CD4-positive, alpha-beta T cell treated with Interleukin-10 for 1 hour (primary cell): ENCODE data around the gene EIF2AK3.
"Not testable (repeated sequence)": the region's sequence is repeated elsewhere in the genome, so short reads cannot be mapped to it uniquely, and the experiment has no call there.

Experiments
- DNase-seq: peaks from one replicate; pipeline ENCODE4 v3.0.0-alpha.2; 2020

The EIF2AK3 gene

DNA sequence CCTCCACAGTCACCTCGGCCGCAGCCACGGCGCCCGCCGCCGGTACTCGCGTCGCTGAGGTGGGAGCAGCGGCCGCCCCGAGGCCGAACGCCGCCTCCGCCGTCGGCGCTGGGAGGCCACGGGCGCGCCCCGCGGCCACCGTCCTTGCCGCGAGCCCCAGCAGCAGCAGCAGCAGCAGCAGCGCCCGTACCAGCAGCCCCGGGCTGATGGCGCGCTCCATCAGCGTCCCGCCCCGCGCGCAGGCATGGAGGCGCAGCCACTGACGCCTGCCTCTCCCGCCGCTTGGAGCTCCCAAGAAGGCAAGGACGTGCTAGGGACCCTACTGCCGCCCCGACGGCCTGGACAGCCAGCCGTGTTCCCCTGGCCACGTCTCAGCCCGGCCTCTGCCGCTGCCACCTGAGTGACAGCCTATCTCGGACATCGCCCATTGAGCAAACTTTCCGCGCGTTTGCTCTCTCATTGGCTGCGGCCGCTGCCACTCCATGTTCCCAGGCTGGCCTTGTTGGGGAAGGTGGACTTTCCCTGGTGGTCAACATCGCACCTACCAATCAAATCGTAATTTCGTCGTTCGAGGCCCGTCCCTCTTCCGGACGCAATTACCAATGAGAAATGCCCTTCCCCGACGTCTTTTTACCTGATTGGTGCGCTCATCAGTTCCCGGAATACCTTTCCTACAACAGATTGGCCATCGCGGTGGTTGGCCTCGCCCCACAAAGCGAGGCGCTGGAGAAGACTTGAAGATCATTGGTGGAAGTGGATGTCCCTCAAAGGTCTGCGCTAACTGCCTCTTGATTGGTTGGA, at the start of gene EIF2AK3:
TSS of gene EIF2AK3 (minus strand) at position 410 of the 801 bp plus-strand sequence. CDS start at position 220, 190 bp downstream.
- DNase-seq = peak; percentile 99

DNA sequence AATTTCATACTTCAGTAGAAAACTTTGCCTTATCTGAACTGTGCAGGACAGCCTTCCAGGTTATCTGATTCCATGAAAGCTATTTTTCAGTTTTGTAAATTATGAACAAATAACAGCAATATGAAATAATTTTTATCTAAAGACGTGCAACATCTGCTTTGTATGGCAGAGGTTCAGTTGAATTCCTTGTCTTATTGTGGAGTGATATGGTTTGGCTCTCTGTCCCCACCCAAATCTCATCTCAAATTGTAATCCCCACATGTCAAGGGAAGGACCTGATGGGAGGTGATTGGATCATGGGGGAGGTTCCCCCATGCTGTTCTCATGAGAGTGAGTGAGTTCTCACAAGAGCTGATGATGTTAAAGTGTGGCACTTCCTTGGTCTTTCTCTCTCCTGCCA, 46.1 kb upstream of the EIF2AK3 start:
- DNase-seq = no peak

DNA sequence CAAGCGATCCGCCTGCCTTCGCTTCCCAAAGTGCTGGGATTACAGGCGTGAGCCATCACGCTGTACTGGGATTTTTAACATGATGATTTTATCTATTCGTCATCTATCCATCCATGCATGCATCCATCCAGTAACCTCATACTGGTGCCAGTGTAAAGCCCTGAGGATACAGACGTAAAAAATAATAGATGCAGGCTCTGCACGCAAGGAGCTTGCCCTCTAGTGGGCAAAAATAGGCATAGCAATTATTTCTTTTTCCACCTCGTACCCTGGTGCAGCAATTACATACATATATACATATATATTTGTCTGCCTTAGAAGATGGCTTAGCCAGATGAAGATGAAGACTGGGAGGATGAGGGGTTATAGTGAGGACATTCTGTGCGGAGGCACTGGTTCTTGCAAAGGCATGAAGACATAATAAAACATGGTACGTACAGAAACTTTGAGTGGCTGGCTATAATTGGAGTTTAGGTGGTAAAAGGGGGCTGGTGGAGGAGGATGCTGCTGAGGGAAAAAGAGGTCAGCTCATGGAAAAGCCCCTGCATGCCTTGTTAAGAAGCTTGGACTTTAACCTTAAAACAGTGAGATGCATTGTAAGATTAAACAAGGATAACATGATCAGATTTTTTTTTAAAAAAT, 44.6 kb upstream of the EIF2AK3 start:
- DNase-seq = peak; percentile 64

DNA sequence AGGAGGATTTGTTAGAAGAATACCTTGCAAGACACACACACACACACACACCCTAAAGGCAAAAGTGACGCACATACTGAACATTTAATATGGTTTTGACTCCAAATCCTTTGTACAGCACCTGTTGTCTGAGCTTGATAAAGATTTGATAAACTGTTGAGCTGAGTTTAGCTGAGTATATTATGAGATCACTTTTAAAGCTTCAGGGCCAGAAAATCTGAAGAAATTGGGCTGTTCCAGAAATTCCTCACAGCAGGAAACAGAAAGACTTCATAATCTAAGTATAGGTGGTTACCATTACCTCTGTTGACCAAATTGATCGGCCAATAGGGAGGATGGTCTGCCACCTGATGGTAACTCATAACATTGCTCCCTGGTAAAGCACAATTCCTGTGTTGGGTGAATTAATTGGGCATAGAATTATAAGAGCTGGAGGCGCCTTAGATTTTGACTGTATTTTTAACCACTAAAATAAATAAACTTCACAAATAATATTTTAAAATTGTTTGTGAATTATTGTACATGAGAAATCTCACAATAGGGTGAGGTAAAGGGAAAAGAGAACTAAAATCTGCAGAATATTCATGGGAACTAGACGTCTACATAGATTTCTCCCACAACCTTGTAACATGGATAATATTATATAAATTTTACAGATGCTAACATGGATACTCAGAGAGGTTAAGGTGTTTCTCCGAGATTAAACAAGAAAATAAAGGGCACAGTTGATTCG, 42.4 kb upstream of the EIF2AK3 start:
- DNase-seq = peak; percentile 56

- DNase-seq = no peak
Observed at GRCh38 chr2:88668862-88669261, 41.6 kb upstream of the EIF2AK3 start.

DNA sequence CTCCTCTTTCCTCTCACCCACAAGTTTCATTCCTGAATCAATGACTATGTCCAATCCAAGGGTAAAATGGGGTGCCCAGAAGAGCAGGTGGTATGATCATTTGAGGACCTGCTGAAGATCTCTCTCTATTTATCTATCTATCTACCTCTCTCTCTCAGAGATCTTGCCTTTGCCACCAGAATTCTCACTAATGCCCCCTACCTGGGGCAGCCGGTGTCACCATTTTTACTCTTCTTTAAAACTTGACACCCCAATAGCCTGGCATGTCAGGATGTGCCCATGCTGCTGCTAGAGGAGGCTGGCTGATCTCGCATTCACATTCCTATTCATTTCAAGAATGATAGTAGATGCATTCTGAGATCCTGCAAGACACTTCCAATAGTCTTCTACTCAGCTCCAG, 40.0 kb upstream of the EIF2AK3 start:
- DNase-seq = no peak

GRCh38 chr2:88666576-88666975, 39.3 kb upstream of the EIF2AK3 start:
- no peak for DNase-seq

GRCh38 chr2:88660622-88661021, 33.4 kb upstream of the EIF2AK3 start:
- no peak for DNase-seq

- DNase-seq = no peak
Observed at GRCh38 chr2:88659538-88659915, 32.3 kb upstream of the EIF2AK3 start.

DNA sequence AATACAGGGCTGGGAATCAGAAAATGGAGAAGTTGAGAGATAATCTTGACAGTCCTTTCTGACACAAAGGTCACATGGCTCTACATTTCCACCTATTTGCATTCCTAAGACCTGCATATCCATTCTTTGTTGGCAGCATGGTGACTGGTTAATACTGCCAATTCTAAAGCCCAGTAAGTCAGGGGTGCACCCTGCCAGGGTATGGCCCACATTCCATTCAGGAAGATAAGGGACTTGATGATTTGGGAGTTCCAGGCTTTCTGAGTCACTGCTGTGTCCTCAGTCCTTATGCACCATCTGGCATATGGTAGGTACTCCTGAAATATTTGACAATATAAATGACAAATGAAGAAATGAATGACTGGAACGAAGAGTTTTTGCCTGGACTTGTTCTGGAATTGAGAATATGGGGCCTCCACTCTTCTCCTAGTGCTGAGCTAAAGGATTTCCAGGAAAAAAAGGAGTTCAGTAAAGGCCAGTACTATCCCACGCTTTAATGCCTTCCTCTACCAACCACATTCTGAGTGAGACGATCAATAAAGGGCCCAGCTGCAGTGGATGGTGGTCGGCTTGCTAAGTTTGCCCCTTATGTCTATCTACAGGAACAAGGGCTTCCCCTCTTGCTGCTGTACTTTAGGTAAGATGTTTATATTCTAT, 31.7 kb upstream of the EIF2AK3 start:
- DNase-seq = no peak

- no peak for DNase-seq
Observed at GRCh38 chr2:88658326-88658725, 31.1 kb upstream of the EIF2AK3 start.

DNA sequence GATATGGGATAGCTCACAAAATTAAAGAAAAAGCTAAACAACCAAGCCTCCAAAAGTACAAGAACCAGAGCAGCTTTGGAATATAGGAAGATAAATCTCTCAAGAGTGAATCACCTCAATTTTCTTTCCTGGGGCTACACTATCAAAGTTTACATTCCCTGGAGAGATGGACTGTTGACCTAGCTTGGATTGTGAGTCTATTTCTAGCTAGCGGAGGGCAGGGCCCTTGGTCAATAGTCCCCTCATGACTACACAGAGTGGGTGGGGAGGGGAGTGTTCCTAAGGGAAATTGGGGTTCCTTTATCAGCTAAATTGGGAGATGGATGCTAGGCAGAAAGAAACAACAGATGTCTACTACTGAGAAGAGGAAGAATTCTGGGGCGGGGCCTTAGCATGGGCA, 29.9 kb upstream of the EIF2AK3 start:
- DNase-seq = no peak

GRCh38 chr2:88656690-88657089, 29.4 kb upstream of the EIF2AK3 start:
- DNase-seq = no peak

DNA sequence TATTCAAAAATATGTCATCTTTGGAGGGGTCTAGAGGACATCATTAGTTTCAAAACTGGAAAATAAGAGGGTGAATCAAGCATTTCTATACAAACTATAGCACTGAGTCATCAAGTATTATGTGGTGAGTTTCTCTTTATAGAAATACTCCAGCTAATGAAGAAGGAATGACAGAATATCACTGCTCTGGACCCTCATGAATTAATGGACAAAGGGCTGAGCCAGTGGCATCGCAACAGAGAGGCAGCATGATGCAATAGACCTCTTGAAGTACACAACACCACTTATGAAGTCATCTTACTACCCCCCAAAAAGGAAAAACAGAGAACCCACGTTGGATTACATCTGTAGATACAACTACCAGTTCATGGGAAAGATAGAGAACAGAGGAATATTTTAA, 27.4 kb upstream of the EIF2AK3 start:
- no peak for DNase-seq

DNA sequence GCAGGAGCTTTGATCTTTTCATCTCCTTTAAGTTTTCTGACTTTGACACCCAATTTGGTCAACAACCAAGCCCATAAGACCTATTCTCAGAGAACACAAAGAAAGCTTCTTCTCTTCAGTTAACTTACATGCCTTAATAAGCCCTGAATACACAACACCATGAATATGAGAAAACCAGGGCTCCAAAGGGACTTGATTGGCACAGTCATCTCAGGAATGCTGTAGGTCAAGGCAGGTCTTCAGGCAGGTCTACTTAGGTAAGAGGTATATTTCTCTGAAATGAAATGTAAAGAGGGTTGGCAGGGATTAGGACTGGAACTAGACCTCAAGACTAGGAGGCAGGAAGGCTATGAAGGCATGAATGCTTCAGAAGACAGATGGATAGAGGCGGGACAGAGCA, 24.4 kb upstream of the EIF2AK3 start:
- DNase-seq = no peak

DNA sequence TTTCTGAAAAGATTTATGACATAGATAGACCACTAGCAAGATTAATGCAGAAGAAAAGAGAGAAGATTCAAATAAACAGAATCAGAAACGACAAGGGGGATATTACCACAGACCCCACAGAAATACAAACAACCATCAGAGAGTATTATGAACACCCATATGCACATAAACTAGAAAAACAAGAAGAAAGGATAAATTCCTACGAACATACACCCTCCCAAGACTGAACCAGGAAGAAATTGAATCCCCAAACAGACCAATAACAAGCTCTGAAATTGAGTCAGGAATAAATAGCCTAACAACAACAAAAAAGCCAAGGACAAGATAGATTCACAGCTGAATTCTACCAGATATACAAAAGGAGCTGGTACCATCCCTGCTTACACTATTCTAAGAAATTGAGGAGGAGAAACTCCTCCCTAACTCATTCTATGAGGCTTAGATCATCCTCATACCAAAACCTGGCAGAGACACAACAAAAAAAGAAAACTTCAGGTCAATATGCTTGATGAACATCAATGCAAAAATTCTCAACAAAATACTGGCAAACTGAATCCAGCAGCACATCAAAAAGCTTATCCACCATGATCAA, 18.1 kb upstream of the EIF2AK3 start:
- not testable (repeated sequence) for DNase-seq

GRCh38 chr2:88642278-88642677, 15.0 kb upstream of the EIF2AK3 start:
- DNase-seq = no peak

DNA sequence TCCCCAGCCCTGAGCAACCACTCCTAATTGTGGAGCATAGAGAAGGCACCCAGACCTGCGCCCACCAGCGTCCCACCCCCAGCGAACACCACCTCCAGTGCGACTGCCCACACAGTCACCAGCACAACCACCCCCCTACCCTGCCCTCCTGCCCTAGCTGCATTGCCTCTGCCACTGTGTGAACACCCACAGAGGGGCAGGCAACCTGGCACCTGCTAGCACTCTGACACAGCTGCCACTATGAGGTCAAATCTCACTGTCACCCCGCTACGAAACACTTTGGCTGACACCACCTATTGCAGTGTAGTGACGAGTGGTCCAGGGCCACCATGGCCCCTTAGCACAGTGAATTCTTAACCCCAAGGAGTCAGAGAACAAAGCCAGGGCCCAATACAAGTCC, 14.1 kb upstream of the EIF2AK3 start:
- DNase-seq = no peak

GRCh38 chr2:88639865-88640264, 12.6 kb upstream of the EIF2AK3 start:
- no peak for DNase-seq

GRCh38 chr2:88638743-88639142, 11.5 kb upstream of the EIF2AK3 start:
- peak; percentile 44 for DNase-seq

GRCh38 chr2:88638123-88638650, 10.9 kb upstream of the EIF2AK3 start:
- no peak for DNase-seq

GRCh38 chr2:88637464-88637863, 10.2 kb upstream of the EIF2AK3 start:
- DNase-seq = no peak

DNA sequence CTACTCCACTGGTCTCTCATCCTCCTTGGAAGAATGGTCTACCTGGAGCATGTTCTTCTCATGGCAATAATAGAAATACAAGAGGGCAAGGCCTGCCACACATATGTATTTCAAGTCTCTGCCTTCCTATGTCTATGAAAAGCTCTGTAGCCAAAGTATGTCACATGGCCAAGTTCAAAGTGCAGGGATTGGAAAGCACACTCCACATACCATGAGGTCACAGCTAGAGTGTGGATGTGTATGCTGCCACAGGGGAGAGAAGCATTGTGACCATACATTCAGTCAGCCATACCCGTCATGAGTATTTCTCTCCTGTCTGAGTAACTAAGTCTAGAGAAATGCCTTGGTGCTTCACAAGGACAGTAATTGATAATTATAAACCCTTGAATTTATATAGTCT, 8.8 kb upstream of the EIF2AK3 start:
- no peak for DNase-seq
